ENCODE measurements around the gene ANKDD1A. TPM values are rescaled to one million over a fixed set of nuclear protein-coding genes. Genes with fewer than 3 reads are reported as not detected.

The ANKDD1A gene
- polyA plus RNA-seq, 1 donor from 2014 or later = 3.4 TPM

- H3K4me1 Mint-ChIP-seq = peaks cover 21 to 30% (median 22%) of the 10 kb centered on the region in 3 donors
- peaks cover 0 to 3% (median 3%) of the 10 kb centered on the region in 3 donors for H3K9me3 Mint-ChIP-seq
- H3K36me3 Mint-ChIP-seq = peaks cover 2% of the 10 kb centered on the region
- H3K27me3 Mint-ChIP-seq = peaks cover 2% of the 10 kb centered on the region
- peak overlapping the region in 1 of 4 donors; percentile 3 for H3K4me3 Mint-ChIP-seq
- no peak overlapping the region for H3K27ac Mint-ChIP-seq
These were observed 7.5 kb upstream of the ANKDD1A start for GRCh38 chr15:64904189-64904588.

GRCh38 chr15:64905119-64905831 is 6.4 kb upstream of the ANKDD1A start:
- peaks cover 21 to 30% (median 22%) of the 10 kb centered on the region in 3 donors for H3K4me1 Mint-ChIP-seq
- peaks cover 0 to 3% (median 3%) of the 10 kb centered on the region in 3 donors for H3K9me3 Mint-ChIP-seq
- peaks cover 2% of the 10 kb centered on the region for H3K36me3 Mint-ChIP-seq
- peaks cover 5% of the 10 kb centered on the region for H3K27me3 Mint-ChIP-seq
- peak overlapping the region in 2 of 3 donors; percentile 39 to 80 for H3K27ac Mint-ChIP-seq
- H3K4me3 Mint-ChIP-seq = peak overlapping the region; percentile 69 to 88 (median 84)

DNA sequence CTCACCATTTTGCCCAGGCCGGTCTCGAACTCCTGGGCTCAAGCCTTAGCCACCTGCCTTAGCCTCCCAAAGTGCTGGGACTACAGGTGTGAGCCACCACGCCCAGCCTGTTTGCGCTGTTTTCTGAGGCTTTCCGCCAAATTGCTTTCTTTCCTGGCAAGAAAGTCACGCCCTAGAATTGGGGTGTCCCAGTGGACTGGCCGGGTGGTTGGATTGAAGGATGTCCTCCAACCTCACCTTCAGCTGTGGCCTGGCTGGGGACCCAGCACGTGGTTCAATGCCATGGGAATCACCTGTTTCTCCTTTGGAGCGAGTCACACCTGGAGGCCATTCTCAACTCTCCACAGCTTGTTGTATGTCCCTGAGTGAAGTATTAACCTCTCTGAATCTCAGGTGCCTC is 5.8 kb upstream of the ANKDD1A start:
- Mint-ChIP-seq H3K4me3 (peak overlapping the region in 1 of 4 donors; percentile 84), H3K9me3 (peaks cover 0 to 2% (median 0%) of the 10 kb centered on the region in 3 donors), H3K4me1 (peaks cover 21 to 29% (median 24%) of the 10 kb centered on the region in 3 donors), H3K36me3 (peaks cover 2% of the 10 kb centered on the region), H3K27ac (peak overlapping the region in 1 of 3 donors; percentile 80), H3K27me3 (peaks cover 9% of the 10 kb centered on the region)

DNA sequence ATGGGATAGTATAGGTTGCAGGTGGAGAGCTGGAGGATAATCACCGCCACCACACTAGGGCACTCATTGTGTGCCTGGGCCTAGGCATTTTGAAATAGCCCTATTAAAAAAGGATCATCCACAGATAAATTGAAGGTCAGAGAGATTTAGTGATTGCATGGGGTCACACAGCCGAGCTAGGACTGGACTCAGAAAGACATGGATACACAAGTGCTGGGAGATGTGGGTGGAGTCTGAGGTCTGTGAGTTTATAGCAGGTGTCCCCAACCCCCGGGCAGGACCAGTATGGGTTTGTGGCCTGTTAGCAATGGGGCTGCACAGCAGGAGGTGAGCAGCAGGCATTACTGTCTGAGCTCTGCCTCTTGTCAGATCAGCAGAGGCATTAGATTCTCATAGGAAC is 5.3 kb upstream of the ANKDD1A start:
- H3K4me1 Mint-ChIP-seq = peaks cover 25 to 31% (median 29%) of the 10 kb centered on the region in 3 donors
- H3K9me3 Mint-ChIP-seq = no peaks in the 10 kb centered on the region
- no peaks in the 10 kb centered on the region for H3K36me3 Mint-ChIP-seq
- H3K4me3 Mint-ChIP-seq = no peak overlapping the region
- no peak overlapping the region for H3K27ac Mint-ChIP-seq
- H3K27me3 Mint-ChIP-seq = peaks cover 13% of the 10 kb centered on the region

GRCh38 chr15:64907991-64908390 is 3.7 kb upstream of the ANKDD1A start:
- H3K27ac Mint-ChIP-seq = no peak overlapping the region
- H3K36me3 Mint-ChIP-seq = no peaks in the 10 kb centered on the region
- H3K4me1 Mint-ChIP-seq = peaks cover 16 to 24% (median 24%) of the 10 kb centered on the region in 3 donors
- no peaks in the 10 kb centered on the region for H3K9me3 Mint-ChIP-seq
- peaks cover 14% of the 10 kb centered on the region for H3K27me3 Mint-ChIP-seq
- H3K4me3 Mint-ChIP-seq = peak overlapping the region in 1 of 4 donors; percentile 5

DNA sequence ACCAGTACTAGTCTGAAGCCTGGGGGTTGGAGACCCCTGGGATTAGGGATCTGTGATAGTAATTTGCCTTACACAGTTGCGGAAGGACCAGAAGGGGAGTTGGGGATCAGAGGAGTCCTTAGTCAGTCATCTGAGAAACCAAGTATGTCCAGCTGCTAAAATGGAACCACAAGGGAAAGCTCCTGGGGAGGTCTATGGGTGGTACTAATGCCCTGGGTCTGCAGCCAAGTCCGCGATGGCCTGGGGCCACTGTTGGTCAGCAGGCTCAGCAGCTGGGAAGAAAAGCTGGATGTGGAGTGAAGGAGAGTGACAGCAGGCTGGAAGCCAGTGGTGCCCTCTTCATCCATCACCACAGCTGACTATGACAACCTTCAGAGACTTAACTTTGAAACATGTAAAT is 2.2 kb upstream of the ANKDD1A start:
- Mint-ChIP-seq H3K27ac (no peak overlapping the region), H3K4me3 (no peak overlapping the region), H3K27me3 (peaks cover 14% of the 10 kb centered on the region), H3K4me1 (peaks cover 13 to 16% (median 14%) of the 10 kb centered on the region in 3 donors), H3K9me3 (no peaks in the 10 kb centered on the region), H3K36me3 (peaks cover 3% of the 10 kb centered on the region)

DNA sequence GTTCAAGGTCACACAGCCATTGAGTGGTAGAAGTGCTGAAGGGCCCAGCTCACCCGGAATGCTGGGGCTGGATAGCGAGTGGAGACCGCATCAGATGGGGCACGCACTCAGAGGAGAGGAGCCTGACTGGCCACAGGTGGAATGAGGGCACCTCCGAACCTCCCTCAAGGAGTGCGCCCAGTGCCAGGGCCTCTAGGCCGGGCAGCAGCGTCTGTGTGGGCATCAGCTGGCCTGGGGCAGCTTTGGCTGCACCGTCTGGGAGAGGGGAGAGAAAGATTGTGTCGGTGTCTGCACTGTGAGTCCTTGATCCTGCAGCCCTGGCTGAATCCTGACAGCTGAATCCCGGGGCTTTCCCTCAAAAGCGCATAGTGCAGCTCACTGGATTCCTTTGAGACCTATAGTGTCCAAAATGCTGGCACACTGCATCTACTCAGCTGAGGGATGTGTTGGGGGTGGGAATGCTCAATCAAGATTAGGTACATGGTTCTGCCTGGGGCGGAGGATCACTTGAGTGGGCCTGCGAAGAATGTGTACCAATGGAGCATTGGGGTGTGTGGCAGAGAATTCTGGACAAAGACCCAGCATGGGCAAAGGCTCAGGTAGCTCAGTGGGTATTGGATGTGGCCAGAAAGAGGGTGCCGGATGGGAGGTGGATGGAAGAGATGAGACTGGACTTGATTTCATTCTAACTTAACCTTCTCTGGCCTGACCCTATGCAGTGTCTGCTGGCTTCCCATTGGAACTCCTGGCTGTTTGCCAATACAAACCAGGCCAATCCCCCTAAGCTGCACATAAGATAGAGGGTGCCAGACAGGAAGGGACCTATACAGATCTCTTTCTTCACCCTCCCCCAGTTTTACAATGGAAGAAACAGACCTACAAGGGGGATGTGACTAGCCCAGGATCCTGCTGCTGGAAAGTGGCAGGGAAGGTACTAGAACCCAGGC is 950 bp downstream of the ANKDD1A start:
- peak overlapping the region; percentile 26 to 63 (median 42) for H3K4me3 Mint-ChIP-seq
- H3K27me3 Mint-ChIP-seq = peaks cover 14% of the 10 kb centered on the region
- H3K4me1 Mint-ChIP-seq = peaks cover 6 to 10% (median 7%) of the 10 kb centered on the region in 3 donors
- peaks cover 3% of the 10 kb centered on the region for H3K36me3 Mint-ChIP-seq
- H3K27ac Mint-ChIP-seq = peak overlapping the region in 1 of 3 donors; percentile 31
- H3K9me3 Mint-ChIP-seq = no peaks in the 10 kb centered on the region

DNA sequence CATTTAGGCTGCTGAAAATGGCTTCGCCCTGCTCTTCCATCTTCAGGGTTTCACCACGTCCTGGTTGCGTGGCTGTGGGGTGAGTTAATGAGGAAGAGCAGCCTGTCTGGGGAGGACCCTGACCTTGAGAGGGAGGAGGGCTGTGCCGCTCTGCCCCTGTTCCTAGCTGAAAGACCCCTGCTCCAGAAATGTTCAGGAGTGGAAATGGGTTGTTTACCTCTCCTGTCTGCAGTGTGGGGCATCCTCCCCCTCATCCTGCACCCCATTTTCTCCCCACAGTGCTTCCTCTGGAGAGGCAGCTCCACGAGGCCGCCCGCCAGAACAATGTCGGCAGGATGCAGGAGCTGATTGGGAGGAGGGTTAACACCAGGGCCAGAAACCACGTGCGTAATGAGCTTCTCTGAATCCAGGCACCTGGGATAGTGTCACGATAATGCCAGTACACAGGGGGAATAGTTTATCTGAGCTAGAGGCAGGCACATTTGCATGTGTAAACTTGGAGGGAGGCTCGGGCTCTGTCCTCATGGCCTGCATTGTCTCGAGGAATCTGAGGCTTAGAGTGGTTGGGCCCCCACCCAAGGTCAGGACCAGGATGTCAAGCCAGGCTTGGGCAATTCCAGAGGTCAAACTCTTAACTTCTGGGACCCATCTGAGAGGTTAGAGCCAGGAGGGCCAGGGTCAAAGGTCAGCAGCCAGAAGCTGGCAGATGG is 4.0 kb downstream of the ANKDD1A start:
- no peaks in the 10 kb centered on the region for H3K9me3 Mint-ChIP-seq
- peak overlapping the region in 1 of 4 donors; percentile 39 for H3K4me3 Mint-ChIP-seq
- H3K27ac Mint-ChIP-seq = no peak overlapping the region
- H3K36me3 Mint-ChIP-seq = peaks cover 3% of the 10 kb centered on the region
- H3K4me1 Mint-ChIP-seq = peaks cover 6 to 8% (median 7%) of the 10 kb centered on the region in 3 donors
- H3K27me3 Mint-ChIP-seq = peaks cover 8% of the 10 kb centered on the region

GRCh38 chr15:64916365-64916764 is 4.7 kb downstream of the ANKDD1A start:
- Mint-ChIP-seq H3K27me3 (peaks cover under 1% of the 10 kb centered on the region), H3K36me3 (peaks cover 3% of the 10 kb centered on the region), H3K4me1 (peaks cover 1 to 2% (median 1%) of the 10 kb centered on the region in 3 donors), H3K4me3 (no peak overlapping the region), H3K9me3 (no peaks in the 10 kb centered on the region), H3K27ac (no peak overlapping the region)

DNA sequence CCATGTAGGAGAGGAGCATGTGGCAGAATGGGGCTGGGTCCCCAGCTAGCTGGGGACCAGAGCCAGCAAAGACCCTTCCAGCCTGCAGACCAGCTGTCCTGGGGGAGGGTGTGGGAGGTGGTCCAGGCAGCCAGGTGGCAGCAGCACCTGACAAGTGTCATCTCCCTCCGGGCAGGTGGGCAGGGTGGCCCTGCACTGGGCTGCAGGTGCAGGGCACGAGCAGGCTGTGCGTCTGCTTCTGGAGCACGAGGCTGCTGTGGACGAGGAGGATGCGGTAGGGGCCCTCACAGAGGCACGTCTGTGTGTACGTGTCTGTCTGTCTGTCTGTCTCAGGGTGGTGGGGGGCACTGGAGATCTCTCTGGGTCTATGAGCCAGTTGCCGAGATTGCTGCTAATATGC is 5.5 kb downstream of the ANKDD1A start:
- Mint-ChIP-seq H3K4me3 (no peak overlapping the region), H3K9me3 (no peaks in the 10 kb centered on the region), H3K27ac (no peak overlapping the region), H3K36me3 (peaks cover 3% of the 10 kb centered on the region), H3K27me3 (no peaks in the 10 kb centered on the region), H3K4me1 (no peaks in the 10 kb centered on the region)

- Mint-ChIP-seq H3K27ac (peak overlapping the region in 1 of 3 donors; percentile 47), H3K4me1 (no peaks in the 10 kb centered on the region), H3K4me3 (no peak overlapping the region), H3K9me3 (no peaks in the 10 kb centered on the region), H3K27me3 (no peaks in the 10 kb centered on the region), H3K36me3 (no peaks in the 10 kb centered on the region)
These were observed 8.0 kb downstream of the ANKDD1A start for GRCh38 chr15:64919721-64920120.

- Mint-ChIP-seq H3K4me3 (no peak overlapping the region), H3K9me3 (no peaks in the 10 kb centered on the region), H3K36me3 (no peaks in the 10 kb centered on the region), H3K27ac (no peak overlapping the region), H3K27me3 (no peaks in the 10 kb centered on the region), H3K4me1 (peaks cover 0 to 9% (median 2%) of the 10 kb centered on the region in 3 donors)
These were observed 10.0 kb downstream of the ANKDD1A start for GRCh38 chr15:64921711-64922110.

DNA sequence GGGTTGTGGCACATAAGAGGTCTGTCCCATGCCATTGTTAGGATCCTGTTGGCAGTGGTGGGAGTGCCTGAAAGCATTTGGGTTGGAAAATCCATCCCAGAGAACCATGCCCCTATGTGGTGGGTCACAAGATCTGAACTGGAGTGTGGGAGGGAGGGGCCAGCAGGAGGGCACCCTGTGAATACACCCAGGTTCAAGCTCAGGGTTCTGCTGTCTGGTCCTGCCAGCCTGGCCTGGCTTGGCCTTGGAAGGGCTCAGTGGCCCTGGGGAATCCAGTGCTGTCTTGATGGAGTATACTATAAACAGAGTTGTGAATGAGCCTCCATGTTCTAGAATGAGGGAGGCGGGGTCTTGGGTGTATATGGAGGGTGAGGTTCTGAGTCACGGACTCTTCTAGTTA is 11.8 kb downstream of the ANKDD1A start:
- no peaks in the 10 kb centered on the region for H3K9me3 Mint-ChIP-seq

More for the DNA sequence above, 11.8 kb downstream of the ANKDD1A start:
- Mint-ChIP-seq H3K4me3 (no peak overlapping the region), H3K36me3 (no peaks in the 10 kb centered on the region), H3K27ac (no peak overlapping the region), H3K27me3 (no peaks in the 10 kb centered on the region), H3K4me1 (peaks cover 0 to 14% (median 4%) of the 10 kb centered on the region in 3 donors)

Measured in IgD-negative memory B cell (primary cell).